Upper lobe of left lung (tissue), 6 donors: ENCODE results near the gene CNIH2. TPM values are rescaled to one million over a fixed set of nuclear protein-coding genes. Genes with fewer than 3 reads are reported as not detected.

ENCODE experiments used
- ATAC-seq, 2 donors: fragments of 200-7000 bp; cut with Tn5 transposase; one replicate each; pipeline ENCODE4 v1.9.1; 2022; ENCODE audit warnings: mild to moderate bottlenecking in 2 of 2, moderate library complexity in 2 of 2; ENCODE audit not compliant: low FRiP score in 2 of 2
- DNase-seq, 2 donors: peaks; one replicate each; pipeline ENCODE4 v3.0.0-alpha.2; 2019 to 2020
- H3K27ac ChIP-seq, 4 donors: fragments of 200-600 bp; sonication (generic); one replicate each; pipeline ENCODE4 v1.5.1; 2016 to 2019
- H3K27me3 ChIP-seq, 4 donors: fragments of 200-600 bp; sonication (generic); one replicate each; pipeline ENCODE4 v1.5.1; 2017 to 2019
- H3K36me3 ChIP-seq, 4 donors: fragments of 200-600 bp; sonication (generic); one replicate each; pipeline ENCODE4 v1.5.1; 2016 to 2019
- H3K4me1 ChIP-seq, 4 donors: fragments of 200-600 bp; sonication (generic); one replicate each; pipeline ENCODE4 v1.5.1; 2018 to 2019
- H3K4me3 ChIP-seq, 4 donors: fragments of 200-600 bp; sonication (generic); one replicate each; pipeline ENCODE4 v1.5.1; 2017 to 2019; ENCODE audit warnings: mild to moderate bottlenecking in 2 of 4, moderate library complexity in 1 of 4
- H3K9me3 ChIP-seq, 4 donors: fragments of 200-600 bp; sonication (generic); one replicate each; pipeline ENCODE4 v1.5.1; 2018 to 2019
- EP300 ChIP-seq, 4 donors: sonication (generic); formaldehyde crosslinking; IDR thresholded peaks; one replicate each; pipeline ENCODE4 v1.5.1; 2017; ENCODE audit warnings: antibody characterized with exemption in 4 of 4, control low read depth in 2 of 4
- POLR2A ChIP-seq, 4 donors: fragments of 450-650 bp; IDR thresholded peaks; one replicate each; pipeline ENCODE4 v1.5.1; 2016 to 2017; ENCODE audit warnings: antibody characterized with exemption in 4 of 4, mild to moderate bottlenecking in 2 of 4
- POLR2AphosphoS5 ChIP-seq, 2 donors: sonication (generic); formaldehyde crosslinking; IDR thresholded peaks; one replicate each; pipeline ENCODE4 v1.5.1; 2017; ENCODE audit warnings: antibody characterized with exemption in 2 of 2
- WGBS, 2 donors: methylation state at CpG; one replicate each; pipeline ENCODE4 v1.1.5; 2017 to 2018; 5-methylcytosine and 5-hydroxymethylcytosine counted together
- total RNA-seq, 6 donors: library from RNA; depleted of rRNA in 4 of 6; stranded (reverse); fragments of >200 nt in 4 of 6; gene quantifications; one replicate each; pipeline versions ENCODE4 v1.1.0 to v1.2.1, GENCODE V29; 2016 to 2021
- TF ChIP-seq, protein P1 (sequence below), 6 experiments: fragments of 450-650 bp in 4 of 6; fragments of 200-600 bp in 2 of 6; sonication (generic) in 2 of 6; IDR thresholded peaks; one replicate each; pipeline ENCODE4 v1.5.1; 2016 to 2019; ENCODE audit warnings: antibody characterized with exemption in 6 of 6
- donor health status: DM: no; HTN: no; CAD: no; lungs with moderate emphysema.
- donor health status: DM: no; HTN: yes; CAD: no; lungs with severe emphysema.

CNIH2 gene
- total RNA-seq, 6 donors from 2014 or later = 1.4 to 2.0 (median 1.6) TPM; not detected in 2

DNA sequence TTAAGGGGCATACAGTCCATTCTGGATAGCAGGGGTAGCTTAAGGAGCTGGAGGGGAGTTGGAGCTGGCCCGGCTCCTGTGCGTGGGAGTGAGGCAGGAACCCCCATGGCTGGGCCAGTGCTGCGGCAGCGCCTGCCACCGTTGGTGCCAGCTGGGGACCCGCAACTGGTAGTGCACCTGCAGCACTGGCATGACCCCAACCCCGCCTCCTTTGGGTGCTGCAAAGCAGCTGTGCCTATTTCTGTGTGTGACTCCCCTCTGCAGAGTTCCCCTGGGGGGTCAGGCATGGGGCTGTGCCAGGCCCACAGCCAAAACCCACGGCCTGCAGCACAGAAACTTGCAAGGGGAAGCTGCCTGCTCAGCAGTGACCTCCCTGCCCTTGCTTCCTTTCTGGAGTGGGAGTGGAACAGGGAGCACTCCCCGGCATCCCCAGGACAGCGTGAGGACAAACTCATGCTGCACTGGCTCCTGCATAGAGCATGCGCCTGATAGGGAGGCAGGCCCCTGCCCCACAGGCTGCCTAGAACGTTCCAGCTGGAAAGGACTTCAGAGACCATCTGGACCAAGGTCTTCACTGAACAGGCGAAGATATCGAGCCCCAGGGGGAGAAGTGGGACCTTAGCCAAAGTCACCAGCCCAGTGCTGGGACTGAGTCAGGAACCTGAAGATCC, 35.7 kb upstream of the CNIH2 start:
- Histone ChIP-seq H3K9me3 (no peaks in the 10 kb centered on the region), H3K36me3 (peaks cover 6 to 80% (median 62%) of the 10 kb centered on the region in 4 donors), H3K27me3 (no peaks in the 10 kb centered on the region), H3K4me3 (no peak overlapping the region), H3K27ac (no peak overlapping the region), H3K4me1 (no peaks in the 10 kb centered on the region)
- no peak for ATAC-seq
- TF ChIP-seq EP300 (IDR thresholded peaks at IDR 0.05) = no peak
- TF ChIP-seq POLR2AphosphoS5 (IDR thresholded peaks at IDR 0.05) = no peak
- no peak for TF ChIP-seq POLR2A (IDR thresholded peaks at IDR 0.05)
- TF ChIP-seq, protein P1, sequence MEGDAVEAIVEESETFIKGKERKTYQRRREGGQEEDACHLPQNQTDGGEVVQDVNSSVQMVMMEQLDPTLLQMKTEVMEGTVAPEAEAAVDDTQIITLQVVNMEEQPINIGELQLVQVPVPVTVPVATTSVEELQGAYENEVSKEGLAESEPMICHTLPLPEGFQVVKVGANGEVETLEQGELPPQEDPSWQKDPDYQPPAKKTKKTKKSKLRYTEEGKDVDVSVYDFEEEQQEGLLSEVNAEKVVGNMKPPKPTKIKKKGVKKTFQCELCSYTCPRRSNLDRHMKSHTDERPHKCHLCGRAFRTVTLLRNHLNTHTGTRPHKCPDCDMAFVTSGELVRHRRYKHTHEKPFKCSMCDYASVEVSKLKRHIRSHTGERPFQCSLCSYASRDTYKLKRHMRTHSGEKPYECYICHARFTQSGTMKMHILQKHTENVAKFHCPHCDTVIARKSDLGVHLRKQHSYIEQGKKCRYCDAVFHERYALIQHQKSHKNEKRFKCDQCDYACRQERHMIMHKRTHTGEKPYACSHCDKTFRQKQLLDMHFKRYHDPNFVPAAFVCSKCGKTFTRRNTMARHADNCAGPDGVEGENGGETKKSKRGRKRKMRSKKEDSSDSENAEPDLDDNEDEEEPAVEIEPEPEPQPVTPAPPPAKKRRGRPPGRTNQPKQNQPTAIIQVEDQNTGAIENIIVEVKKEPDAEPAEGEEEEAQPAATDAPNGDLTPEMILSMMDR (IDR thresholded peaks at IDR 0.05) = no peak
- 84 to 85% methylated on average over 7 to 14 of the region's 14 CpGs for WGBS, 2 donors
- DNase-seq = peak in 1 of 2 donors; percentile 63

DNA sequence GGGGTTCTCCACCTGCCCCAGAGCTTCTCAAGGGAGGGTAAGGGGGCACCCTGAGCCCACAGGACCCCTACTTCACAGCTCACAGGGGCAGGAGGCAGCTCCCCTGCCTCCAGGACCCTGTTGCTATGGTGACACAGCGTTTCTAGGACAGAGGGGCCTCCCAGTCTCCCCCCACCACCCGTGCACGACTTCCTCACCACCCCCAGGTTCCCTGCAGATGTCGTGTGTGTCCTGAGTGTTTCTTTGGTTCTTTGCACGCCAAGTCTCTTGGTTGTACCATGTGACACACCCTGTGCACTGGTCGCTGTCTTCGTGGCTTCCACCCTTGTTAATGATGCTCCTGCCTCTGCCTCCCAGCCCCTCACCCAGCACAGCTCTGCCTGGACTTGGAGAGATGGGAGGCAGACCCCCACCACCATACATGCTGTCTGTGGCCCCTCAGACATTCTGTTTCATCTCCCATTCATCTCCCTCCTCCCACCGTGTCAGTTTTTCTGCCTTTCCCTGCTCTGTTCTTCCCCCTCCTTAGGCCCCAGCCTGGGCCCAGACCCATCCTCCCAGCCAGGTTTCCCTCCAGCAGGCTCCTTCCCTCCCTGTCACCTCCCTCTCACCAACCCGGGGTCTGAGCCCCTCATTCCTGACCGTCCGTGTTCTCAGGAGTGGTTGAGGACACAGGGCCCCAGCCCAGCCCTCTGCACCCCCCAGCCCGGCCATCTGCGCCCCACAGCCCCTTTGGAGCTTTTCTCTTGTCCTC, 34.0 kb upstream of the CNIH2 start:
- DNase-seq = no peak

DNA sequence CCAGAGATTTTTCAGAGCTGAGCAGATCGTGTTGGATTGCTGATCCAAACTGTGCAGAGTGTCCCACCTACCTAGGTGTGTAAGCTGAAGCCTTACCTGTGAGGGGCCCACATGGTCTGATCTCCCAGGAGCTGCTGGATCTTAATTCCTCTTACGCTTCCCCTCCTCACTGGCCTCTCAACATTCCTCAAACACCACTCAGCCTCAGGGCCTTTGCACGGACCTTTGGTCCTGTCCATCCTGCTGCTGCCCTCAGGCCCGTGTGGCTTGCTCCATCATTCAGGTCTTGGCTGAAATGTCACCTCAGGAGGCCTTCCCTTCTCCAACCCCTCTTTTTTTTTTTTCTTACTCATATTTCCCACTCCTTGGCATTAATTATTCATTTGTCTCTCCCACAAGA, 30.7 kb upstream of the CNIH2 start:
- TF ChIP-seq POLR2AphosphoS5 (IDR thresholded peaks at IDR 0.05) (no peak), POLR2A (IDR thresholded peaks at IDR 0.05) (no peak), EP300 (IDR thresholded peaks at IDR 0.05) (no peak)
- TF ChIP-seq, protein P1 (IDR thresholded peaks at IDR 0.05) = no peak
- H3K9me3 ChIP-seq = no peaks in the 10 kb centered on the region
- H3K4me1 ChIP-seq = no peaks in the 10 kb centered on the region
- H3K27me3 ChIP-seq = no peaks in the 10 kb centered on the region
- peaks cover 0 to 41% (median 25%) of the 10 kb centered on the region in 4 donors for H3K36me3 ChIP-seq
- DNase-seq (no peak), ATAC-seq (no peak)
- 89% methylated on average over 4 of the region's 4 CpGs for WGBS, 2 donors
- H3K27ac ChIP-seq = no peak overlapping the region
- H3K4me3 ChIP-seq = no peak overlapping the region

More for the DNA sequence above, 34.0 kb upstream of the CNIH2 start:
- Histone ChIP-seq H3K27me3 (no peaks in the 10 kb centered on the region), H3K27ac (no peak overlapping the region), H3K4me1 (no peaks in the 10 kb centered on the region), H3K4me3 (no peak overlapping the region), H3K36me3 (peaks cover 6 to 67% (median 52%) of the 10 kb centered on the region in 4 donors), H3K9me3 (no peaks in the 10 kb centered on the region)
- TF ChIP-seq, protein P1 (IDR thresholded peaks at IDR 0.05) = no peak
- TF ChIP-seq EP300 (IDR thresholded peaks at IDR 0.05) (no peak), POLR2AphosphoS5 (IDR thresholded peaks at IDR 0.05) (no peak), POLR2A (IDR thresholded peaks at IDR 0.05) (no peak)
- 79 to 84% methylated on average over 13 of the region's 13 CpGs for whole genome bisulfite sequencing, 2 donors
- ATAC-seq = no peak

DNA sequence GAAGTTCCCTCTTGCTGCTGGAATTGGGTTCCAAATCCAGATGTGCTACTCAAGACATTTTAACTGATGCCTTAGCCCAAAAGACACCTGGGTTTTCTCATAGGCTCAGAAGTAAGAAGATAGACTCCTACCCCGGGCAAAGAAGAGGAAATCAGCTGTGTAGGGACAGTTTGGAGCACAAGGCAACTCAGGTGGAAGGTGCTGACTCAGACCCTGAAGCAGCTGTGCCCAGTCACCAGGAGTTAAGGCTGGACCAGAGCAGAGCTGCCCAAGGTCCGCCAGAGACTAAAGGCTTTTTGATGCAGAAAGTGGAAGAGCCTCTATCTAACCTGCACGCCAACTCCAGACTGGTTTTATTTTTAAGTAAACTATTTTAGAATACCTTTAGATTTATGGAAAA, 30.2 kb upstream of the CNIH2 start:
- WGBS, 2 donors = 80 to 91% methylated on average over 3 of the region's 3 CpGs
- Histone ChIP-seq H3K4me1 (no peaks in the 10 kb centered on the region), H3K9me3 (no peaks in the 10 kb centered on the region), H3K27ac (no peak overlapping the region), H3K4me3 (no peak overlapping the region), H3K27me3 (no peaks in the 10 kb centered on the region), H3K36me3 (peaks cover 0 to 36% (median 21%) of the 10 kb centered on the region in 4 donors)
- no peak for ATAC-seq
- no peak for TF ChIP-seq POLR2A (IDR thresholded peaks at IDR 0.05)
- no peak for TF ChIP-seq POLR2AphosphoS5 (IDR thresholded peaks at IDR 0.05)
- no peak for TF ChIP-seq EP300 (IDR thresholded peaks at IDR 0.05)
- TF ChIP-seq, protein P1 (IDR thresholded peaks at IDR 0.05) = no peak
- no peak for DNase-seq
